SU-DHL-6 (cell line): ENCODE measurements around the gene DIP2C.
A peak's percentile ranks its signal among the peaks of the same experiment; 100 is the strongest.

Experiments used
- H2AFZ ChIP-seq: fragments of 200-600 bp; sonication (generic); 2 replicates; pipeline ENCODE4 v1.6.1; 2014; ENCODE audit warnings: low read depth, mild to moderate bottlenecking, moderate library complexity, mixed read lengths, antibody characterized with exemption, low read length; ENCODE audit not compliant: severe bottlenecking
- H3F3A ChIP-seq: fragments of 200-600 bp; shearing (Covaris generic); 2 replicates; pipeline ENCODE4 v1.6.0; 2016; ENCODE audit warnings: antibody characterized with exemption, mild to moderate bottlenecking; ENCODE audit not compliant: insufficient read depth
- H3K27ac ChIP-seq: fragments of 200-600 bp; sonication (generic); 2 replicates; pipeline ENCODE4 v1.5.1; 2016; ENCODE audit warnings: low read depth, mild to moderate bottlenecking, low read length, moderate library complexity, mixed read lengths
- H3K27me3 ChIP-seq: fragments of 200-600 bp; sonication (generic), shearing (Covaris generic); 2 replicates; pipeline ENCODE4 v1.6.0; 2014; ENCODE audit warnings: mild to moderate bottlenecking, low read length
- H3K36me3 ChIP-seq: fragments of 200-600 bp; sonication (generic); 2 replicates; pipeline ENCODE4 v1.6.1; 2014; ENCODE audit warnings: mild to moderate bottlenecking, low read length, mixed read lengths
- H3K4me2 ChIP-seq: fragments of 300-600, 200-600 bp; shearing (Covaris generic), sonication (generic); 2 replicates; pipeline ENCODE4 v1.6.0; 2014; ENCODE audit warnings: low read length, low read depth, mild to moderate bottlenecking; ENCODE audit not compliant: poor library complexity, severe bottlenecking
- H3K4me3 ChIP-seq: fragments of 200-600 bp; sonication (generic); 2 replicates; pipeline ENCODE4 v1.5.1; 2014; ENCODE audit warnings: antibody characterized with exemption, low read length, mild to moderate bottlenecking, mixed read lengths; ENCODE audit not compliant: insufficient read depth, poor library complexity, severe bottlenecking
- H3K79me2 ChIP-seq: fragments of 200-600 bp; sonication (generic); 2 replicates; pipeline ENCODE4 v1.6.1; 2014; ENCODE audit warnings: mild to moderate bottlenecking, low read length, moderate library complexity; ENCODE audit not compliant: insufficient read depth
- H3K9ac ChIP-seq: fragments of 200-600 bp; sonication (generic); 2 replicates; pipeline ENCODE4 v1.7.0; 2014; ENCODE audit warnings: mild to moderate bottlenecking, low read length
- H3K9me2 ChIP-seq: fragments of 200-600 bp; sonication (generic); replicated peaks from 2 replicates; pipeline ENCODE4 v1.6.1; 2014; ENCODE audit warnings: low read length; ENCODE audit not compliant: insufficient read depth
- H3K9me3 ChIP-seq: fragments of 200-600 bp; sonication (generic); 2 replicates; pipeline ENCODE4 v1.6.1; 2014; ENCODE audit warnings: low read length, mixed read lengths; ENCODE audit not compliant: insufficient read depth
- H4K20me1 ChIP-seq: fragments of 200-600 bp; sonication (generic); 2 replicates; pipeline ENCODE4 v1.6.1; 2014; ENCODE audit warnings: low read depth, mild to moderate bottlenecking, antibody characterized with exemption, low read length, moderate library complexity, mixed read lengths
- EZH2phosphoT487 ChIP-seq: fragments of 200-600 bp; sonication (generic), shearing (Covaris generic); conservative IDR thresholded peaks from 2 replicates; pipeline ENCODE4 v1.6.1; 2018; ENCODE audit warnings: mild to moderate bottlenecking, antibody characterized with exemption, low read length, moderate library complexity, mixed read lengths
- TF ChIP-seq, protein P1 (sequence below): fragments of 200-600 bp; sonication (generic); IDR thresholded peaks from one replicate; pipeline ENCODE4 v1.5.1; 2017; ENCODE audit warnings: antibody characterized with exemption, mild to moderate bottlenecking, low read length, moderate library complexity; ENCODE audit not compliant: insufficient read depth, poor library complexity, severe bottlenecking

DIP2C gene

DNA sequence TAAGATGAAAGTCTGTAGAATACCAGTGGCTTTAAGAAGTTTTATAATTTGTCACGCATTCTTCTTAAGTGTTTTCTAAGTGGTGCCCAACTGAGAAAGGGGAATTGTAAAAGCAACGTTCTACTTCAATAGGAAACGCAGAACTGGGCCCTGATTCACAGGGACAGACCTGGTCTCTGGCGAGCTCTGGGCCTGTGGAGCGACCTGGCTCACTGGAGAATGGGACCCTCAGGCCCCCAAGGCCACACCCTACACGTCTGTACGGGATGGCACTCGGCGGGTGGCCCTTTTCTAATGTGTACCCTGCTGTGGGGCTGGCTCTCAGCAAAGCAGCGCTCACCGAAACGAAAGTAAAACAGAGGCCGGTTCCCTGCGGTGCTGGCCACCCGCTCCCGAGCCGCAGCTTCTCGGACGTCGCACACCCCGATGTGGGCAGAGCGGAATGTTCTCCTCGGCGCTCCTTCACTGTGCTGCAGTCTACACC, 205.0 kb downstream of the DIP2C start:
- no peaks in the 10 kb centered on the region for H3K9me3 ChIP-seq
- no peaks in the 10 kb centered on the region for H3F3A ChIP-seq
- H4K20me1 ChIP-seq = no peaks in the 10 kb centered on the region
- peak overlapping the region; percentile 38 for H3K4me3 ChIP-seq
- TF ChIP-seq EZH2phosphoT487 = no peak
- TF ChIP-seq, protein P1, sequence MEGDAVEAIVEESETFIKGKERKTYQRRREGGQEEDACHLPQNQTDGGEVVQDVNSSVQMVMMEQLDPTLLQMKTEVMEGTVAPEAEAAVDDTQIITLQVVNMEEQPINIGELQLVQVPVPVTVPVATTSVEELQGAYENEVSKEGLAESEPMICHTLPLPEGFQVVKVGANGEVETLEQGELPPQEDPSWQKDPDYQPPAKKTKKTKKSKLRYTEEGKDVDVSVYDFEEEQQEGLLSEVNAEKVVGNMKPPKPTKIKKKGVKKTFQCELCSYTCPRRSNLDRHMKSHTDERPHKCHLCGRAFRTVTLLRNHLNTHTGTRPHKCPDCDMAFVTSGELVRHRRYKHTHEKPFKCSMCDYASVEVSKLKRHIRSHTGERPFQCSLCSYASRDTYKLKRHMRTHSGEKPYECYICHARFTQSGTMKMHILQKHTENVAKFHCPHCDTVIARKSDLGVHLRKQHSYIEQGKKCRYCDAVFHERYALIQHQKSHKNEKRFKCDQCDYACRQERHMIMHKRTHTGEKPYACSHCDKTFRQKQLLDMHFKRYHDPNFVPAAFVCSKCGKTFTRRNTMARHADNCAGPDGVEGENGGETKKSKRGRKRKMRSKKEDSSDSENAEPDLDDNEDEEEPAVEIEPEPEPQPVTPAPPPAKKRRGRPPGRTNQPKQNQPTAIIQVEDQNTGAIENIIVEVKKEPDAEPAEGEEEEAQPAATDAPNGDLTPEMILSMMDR = no peak
- H3K27ac ChIP-seq = peak overlapping the region; percentile 18
- peak overlapping the region; percentile 47 for H3K9ac ChIP-seq
- H3K4me2 ChIP-seq = peak overlapping the region; percentile 54
- no peaks in the 10 kb centered on the region for H3K9me2 ChIP-seq
- 0 out of 2 replicates have a peak, but pooled peaks cover 3% of the 10 kb centered on the region for H3K79me2 ChIP-seq
- H3K27me3 ChIP-seq = no peaks in the 10 kb centered on the region
- no peaks in the 10 kb centered on the region for H3K36me3 ChIP-seq
- H2AFZ ChIP-seq = no peak overlapping the region

DNA sequence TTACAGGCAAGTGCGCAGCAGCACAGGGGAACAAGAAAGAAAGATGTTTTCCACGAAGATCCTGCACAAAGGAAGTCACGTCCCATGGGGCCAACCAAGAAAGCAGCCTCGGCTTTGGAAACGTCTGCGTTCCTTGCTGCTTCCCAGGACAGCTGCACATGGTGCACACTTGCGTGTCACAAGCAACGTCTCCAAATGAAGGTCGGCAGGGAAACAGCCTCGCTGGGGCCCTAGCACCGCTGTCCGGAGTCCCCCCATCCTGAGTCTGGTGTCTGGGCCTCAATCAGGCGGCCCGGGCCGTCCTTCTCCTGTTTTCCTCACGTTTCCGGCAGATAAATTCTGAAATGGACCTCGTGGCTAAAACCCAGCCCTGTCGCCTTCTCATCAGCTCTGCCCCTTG, 206.2 kb downstream of the DIP2C start:
- Histone ChIP-seq H3K79me2 (no peaks in the 10 kb centered on the region), H3K27ac (no peak overlapping the region), H3K9ac (no peak overlapping the region), H3K4me3 (no peak overlapping the region), H4K20me1 (no peaks in the 10 kb centered on the region), H3K4me2 (no peak overlapping the region), H3K9me3 (no peaks in the 10 kb centered on the region), H3F3A (no peaks in the 10 kb centered on the region), H3K27me3 (no peaks in the 10 kb centered on the region), H3K36me3 (no peaks in the 10 kb centered on the region), H2AFZ (no peak overlapping the region), H3K9me2 (no peaks in the 10 kb centered on the region)
- TF ChIP-seq, protein P1 = no peak
- no peak for TF ChIP-seq EZH2phosphoT487

DNA sequence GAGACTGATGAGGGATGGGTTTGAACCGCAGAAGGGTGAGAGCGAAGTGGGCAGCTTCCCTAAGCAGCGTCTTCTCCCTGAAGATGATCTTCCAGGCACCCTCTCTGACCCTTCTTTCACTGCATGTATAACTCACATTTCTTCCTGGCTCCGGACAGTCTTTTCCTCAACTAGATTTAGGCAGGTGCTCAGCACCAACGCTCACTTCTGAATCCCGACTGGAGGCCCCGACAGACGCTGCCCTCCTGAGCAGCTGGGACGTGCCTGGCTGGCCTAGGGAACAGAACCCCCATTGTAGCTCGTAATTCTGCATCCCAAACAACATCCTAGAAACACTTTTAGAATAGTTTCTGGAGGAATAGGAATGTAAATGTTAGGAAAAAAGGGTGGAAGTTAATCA, 206.6 kb downstream of the DIP2C start:
- no peak overlapping the region for H2AFZ ChIP-seq
- H3F3A ChIP-seq = no peaks in the 10 kb centered on the region
- H3K4me2 ChIP-seq = no peak overlapping the region
- H3K9me2 ChIP-seq = no peaks in the 10 kb centered on the region
- H3K79me2 ChIP-seq = no peaks in the 10 kb centered on the region
- no peak overlapping the region for H3K27ac ChIP-seq
- H3K36me3 ChIP-seq = no peaks in the 10 kb centered on the region
- no peak overlapping the region for H3K4me3 ChIP-seq
- no peaks in the 10 kb centered on the region for H4K20me1 ChIP-seq
- H3K27me3 ChIP-seq = no peaks in the 10 kb centered on the region
- no peaks in the 10 kb centered on the region for H3K9me3 ChIP-seq
- H3K9ac ChIP-seq = no peak overlapping the region
- no peak for TF ChIP-seq EZH2phosphoT487
- TF ChIP-seq, protein P1 = no peak
